Non-pigmented ciliary epithelial cell (primary cell): ENCODE results near the gene DAZ2.
"Not testable (repeated sequence)": the region's sequence is repeated elsewhere in the genome, so short reads cannot be mapped to it uniquely, and the experiment has no call there.

Experiments
- DNase-seq: peaks from one replicate; pipeline ENCODE4 v3.0.0-alpha.2; 2010; ENCODE audit warnings: low read depth

The DAZ2 gene

GRCh38 chrY:23219233-23219632 is at the start of gene DAZ2:
DAZ2 (plus strand) TSS chrY:23219533; CDS start chrY:23219741, 208 bp downstream.
- not testable (repeated sequence) for DNase-seq

- not testable (repeated sequence) for DNase-seq
Observed at GRCh38 chrY:23198908-23199307, 20.4 kb upstream of the DAZ2 start, which contains the start of gene DAZ1. DAZ1 (minus strand) TSS chrY:23199008; CDS start chrY:23198800, 208 bp downstream.

- not testable (repeated sequence) for DNase-seq
Observed at GRCh38 chrY:23207455-23207854, 11.9 kb upstream of the DAZ2 start.

GRCh38 chrY:23209802-23210495 is 9.4 kb upstream of the DAZ2 start:
- DNase-seq, result not testable (repeated sequence)

GRCh38 chrY:23210681-23211080 is 8.7 kb upstream of the DAZ2 start:
- DNase-seq, result not testable (repeated sequence)
